Bronchial epithelial cell (primary cell): Measurements from ENCODE around the gene SPTBN1. TPM values are rescaled to one million over a fixed set of nuclear protein-coding genes. Genes with fewer than 3 reads are reported as not detected.

Source experiments
- DNase-seq: peaks from one replicate; pipeline ENCODE4 v3.0.0-alpha.2; 2010; ENCODE audit warnings: low read depth
- FAIRE-seq: peaks from 2 replicates; lab custom pipeline; 2011; peaks lifted over from hg19 to GRCh38; lab: Jason Lieb, UNC
- H3K27me3 ChIP-seq: 2 replicates; pipeline ENCODE4 v1.5.1; 2011; ENCODE audit warnings: low read length; ENCODE audit not compliant: control insufficient read depth, insufficient read depth
- H3K36me3 ChIP-seq: 2 replicates; pipeline ENCODE4 v1.5.1; 2011; ENCODE audit warnings: low read length; ENCODE audit not compliant: control insufficient read depth, insufficient read depth
- H3K4me3 ChIP-seq: 2 replicates; pipeline ENCODE4 v1.5.1; 2011; ENCODE audit warnings: mild to moderate bottlenecking, low read depth, low read length, control low read depth
- total RNA-seq: library from RNA; depleted of rRNA; stranded (reverse); fragments of >200 nt; gene quantifications from 2 replicates; pipeline ENCODE4 v1.2.1, GENCODE V29; 2014
- TF ChIP-seq, protein P1 (sequence below): IDR thresholded peaks from 2 replicates; pipeline ENCODE4 v1.5.1; 2011; ENCODE audit warnings: mild to moderate bottlenecking, moderate library complexity, low read length, control low read depth, inconsistent platforms; ENCODE audit not compliant: insufficient read depth, severe bottlenecking

Gene SPTBN1
- total RNA-seq, 1 donor from 2014 or later, result 339 TPM

- no peak for FAIRE-seq
- H3K36me3 ChIP-seq, result no peaks in the 10 kb centered on the region
- TF ChIP-seq, protein P1, sequence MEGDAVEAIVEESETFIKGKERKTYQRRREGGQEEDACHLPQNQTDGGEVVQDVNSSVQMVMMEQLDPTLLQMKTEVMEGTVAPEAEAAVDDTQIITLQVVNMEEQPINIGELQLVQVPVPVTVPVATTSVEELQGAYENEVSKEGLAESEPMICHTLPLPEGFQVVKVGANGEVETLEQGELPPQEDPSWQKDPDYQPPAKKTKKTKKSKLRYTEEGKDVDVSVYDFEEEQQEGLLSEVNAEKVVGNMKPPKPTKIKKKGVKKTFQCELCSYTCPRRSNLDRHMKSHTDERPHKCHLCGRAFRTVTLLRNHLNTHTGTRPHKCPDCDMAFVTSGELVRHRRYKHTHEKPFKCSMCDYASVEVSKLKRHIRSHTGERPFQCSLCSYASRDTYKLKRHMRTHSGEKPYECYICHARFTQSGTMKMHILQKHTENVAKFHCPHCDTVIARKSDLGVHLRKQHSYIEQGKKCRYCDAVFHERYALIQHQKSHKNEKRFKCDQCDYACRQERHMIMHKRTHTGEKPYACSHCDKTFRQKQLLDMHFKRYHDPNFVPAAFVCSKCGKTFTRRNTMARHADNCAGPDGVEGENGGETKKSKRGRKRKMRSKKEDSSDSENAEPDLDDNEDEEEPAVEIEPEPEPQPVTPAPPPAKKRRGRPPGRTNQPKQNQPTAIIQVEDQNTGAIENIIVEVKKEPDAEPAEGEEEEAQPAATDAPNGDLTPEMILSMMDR, result no peak
- H3K27me3 ChIP-seq, result no peaks in the 10 kb centered on the region
- DNase-seq, result no peak
- H3K4me3 ChIP-seq, result no peak overlapping the region
Observed at GRCh38 chr2:54519841-54520459, 63.8 kb downstream of the SPTBN1 start.

DNA sequence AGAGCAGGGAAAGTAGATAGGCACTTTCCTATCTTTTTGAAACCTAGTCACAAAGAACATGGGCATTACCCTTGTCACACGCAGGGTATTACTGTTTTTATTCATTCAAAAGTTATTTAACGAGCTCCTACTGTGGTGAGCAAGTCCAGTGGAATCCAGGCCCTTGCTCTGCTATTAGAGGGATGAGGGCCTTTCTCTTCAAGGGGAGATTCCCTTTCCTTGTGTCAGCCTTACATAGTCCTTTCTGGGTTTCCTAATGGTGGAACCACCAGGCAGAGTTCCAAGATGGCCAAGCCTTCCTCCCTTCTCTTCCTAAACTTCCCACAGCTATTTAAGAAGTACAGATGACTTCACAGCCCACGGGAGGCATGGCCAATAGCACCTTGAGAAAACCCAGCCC, 64.6 kb downstream of the SPTBN1 start:
- no peaks in the 10 kb centered on the region for H3K27me3 ChIP-seq
- no peak overlapping the region for H3K4me3 ChIP-seq
- TF ChIP-seq, protein P1, result no peak
- DNase-seq, result peak; percentile 65
- no peaks in the 10 kb centered on the region for H3K36me3 ChIP-seq
- no peak for FAIRE-seq

GRCh38 chr2:54522624-54523281, 66.6 kb downstream of the SPTBN1 start:
- Histone ChIP-seq H3K36me3 (no peaks in the 10 kb centered on the region), H3K27me3 (no peaks in the 10 kb centered on the region), H3K4me3 (no peak overlapping the region)
- peak; percentile 70 for DNase-seq
- FAIRE-seq, result no peak
- TF ChIP-seq, protein P1, result peak; percentile 76

GRCh38 chr2:54523324-54523959, 67.3 kb downstream of the SPTBN1 start:
- FAIRE-seq, result no peak
- TF ChIP-seq, protein P1, result no peak
- no peaks in the 10 kb centered on the region for H3K27me3 ChIP-seq
- DNase-seq, result no peak
- H3K36me3 ChIP-seq, result no peaks in the 10 kb centered on the region
- H3K4me3 ChIP-seq, result no peak overlapping the region

- FAIRE-seq, result no peak
- peak; percentile 85 for DNase-seq
- H3K27me3 ChIP-seq, result no peaks in the 10 kb centered on the region
Observed at GRCh38 chr2:54524226-54524991, 68.3 kb downstream of the SPTBN1 start.

More at GRCh38 chr2:54524226-54524991, 68.3 kb downstream of the SPTBN1 start:
- Histone ChIP-seq H3K36me3 (no peaks in the 10 kb centered on the region), H3K4me3 (no peak overlapping the region)
- TF ChIP-seq, protein P1, result no peak
